Measurements from ENCODE around the gene ZNF44. TPM values are rescaled to one million over a fixed set of nuclear protein-coding genes. Genes with fewer than 3 reads are reported as not detected.

ZNF44 gene
- total and polyA plus RNA-seq, 9 of the 15 experiments (the other 6 are each of a cell fraction or from before 2014, with no cell fraction given): 2.6 to 8.3 (median 4.4) TPM

DNA sequence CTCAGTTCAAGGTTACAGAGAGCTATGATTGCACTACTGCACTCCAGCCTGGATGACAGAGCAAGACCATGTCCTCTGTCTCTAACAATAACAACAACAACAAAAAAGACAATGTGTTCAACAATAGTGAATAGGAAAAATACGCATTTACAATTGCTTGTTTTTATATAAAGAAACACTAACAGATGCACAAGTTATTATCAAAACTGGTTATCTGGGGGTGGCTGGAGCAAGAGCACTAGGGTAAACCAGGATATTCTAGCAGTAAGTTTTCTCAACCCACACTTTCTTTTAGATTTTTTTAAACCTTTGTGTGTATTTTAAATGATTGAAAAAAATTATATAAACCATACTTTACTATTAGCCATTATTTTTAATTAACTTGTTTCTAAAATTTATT, 33.1 kb downstream of the ZNF44 start:
- H3K27me3 ChIP-seq (ENCODE audit: control insufficient read depth in 2 of 2, insufficient read depth in 2 of 2, low read length in 2 of 2): peaks cover 0 to 26% of the 10 kb centered on the region in 2 experiments; a peak in 3 of 5 replicates
- intact Hi-C loops (cut with micrococcal nuclease): no loop called here
- DNase-seq (ENCODE audit: extremely low read depth in 1 of 4, low spot score in 3 of 4) (no peak), FAIRE-seq (no peak), ATAC-seq (no peak)
- H3K4me3 ChIP-seq: no peak overlapping the region
- peaks cover 0 to 12% of the 10 kb centered on the region in 2 experiments; a peak in 2 of 5 replicates for H3K4me1 ChIP-seq (replicated peaks in 1 of 2; ENCODE audit: control insufficient read depth in 2 of 2, insufficient read depth in 2 of 2, low read length in 2 of 2)
- H3K4me2 ChIP-seq (ENCODE audit: insufficient read depth, low read length): no peak overlapping the region
- H3K79me2 ChIP-seq (ENCODE audit: control insufficient read depth, insufficient read depth, low read length): no peaks in the 10 kb centered on the region
- no peaks in the 10 kb centered on the region for H4K20me1 ChIP-seq (replicated peaks; ENCODE audit: control insufficient read depth, insufficient read depth, low read length)
- POLR2A ChIA-PET: no interaction called here
- CTCF ChIA-PET (ENCODE audit: low intra/inter-chr PET ratio): no interaction called here
- H3K9me3 ChIP-seq (replicated peaks; ENCODE audit: control insufficient read depth, insufficient read depth, low read depth, low read length): no peaks in the 10 kb centered on the region
- in situ Hi-C loops (cut with MboI): no loop called here
- BruUV-seq (replicated peaks): no TSS peak
- no peak overlapping the region for H3K9ac ChIP-seq (ENCODE audit: insufficient read depth in 1 of 2, low read depth in 2 of 2, low read length in 2 of 2)
- WGBS (ENCODE audit: insufficient coverage, low coverage, missing lambda C conversion rate): 0% methylated on average over 1 of the region's 1 CpG
- no peak overlapping the region for H3K27ac ChIP-seq (ENCODE audit: extremely low read depth, low read depth, low read length)
- no peak overlapping the region for H2AFZ ChIP-seq (ENCODE audit: low read depth, low read length)
- no peaks in the 10 kb centered on the region for H3K9me1 ChIP-seq (ENCODE audit: control insufficient read depth, insufficient read depth, low read length)
- no peaks in the 10 kb centered on the region for H3K36me3 ChIP-seq (ENCODE audit: control insufficient read depth, insufficient read depth, low read length)
- TF ChIP-seq TARDBP (IDR thresholded peaks at IDR 0.05) (no peak), MEF2D (tag; conservative IDR thresholded peaks at IDR 0.05; ENCODE audit: low read depth) (no peak), CAMTA2 (CRISPR knock-in tag; conservative IDR thresholded peaks at IDR 0.05) (no peak), SOX6 (IDR thresholded peaks at IDR 0.05) (no peak), ZBTB1 (CRISPR knock-in tag; IDR thresholded peaks at IDR 0.05; ENCODE audit: borderline replicate concordance, low read depth) (no peak), SAFB2 (IDR thresholded peaks at IDR 0.05; ENCODE audit: borderline replicate concordance, low read depth, low read length, severe bottlenecking) (no peak), TCF7L2 (IDR thresholded peaks at IDR 0.05; ENCODE audit: low read depth, low read length) (no peak), DNMT1 (IDR thresholded peaks at IDR 0.05) (no peak), ZNF175 (CRISPR knock-in tag; IDR thresholded peaks at IDR 0.05; ENCODE audit: low read depth) (no peak), XRCC5 (IDR thresholded peaks at IDR 0.05; ENCODE audit: low read depth, low read length) (no peak)
- TF ChIP-seq, protein P1, sequence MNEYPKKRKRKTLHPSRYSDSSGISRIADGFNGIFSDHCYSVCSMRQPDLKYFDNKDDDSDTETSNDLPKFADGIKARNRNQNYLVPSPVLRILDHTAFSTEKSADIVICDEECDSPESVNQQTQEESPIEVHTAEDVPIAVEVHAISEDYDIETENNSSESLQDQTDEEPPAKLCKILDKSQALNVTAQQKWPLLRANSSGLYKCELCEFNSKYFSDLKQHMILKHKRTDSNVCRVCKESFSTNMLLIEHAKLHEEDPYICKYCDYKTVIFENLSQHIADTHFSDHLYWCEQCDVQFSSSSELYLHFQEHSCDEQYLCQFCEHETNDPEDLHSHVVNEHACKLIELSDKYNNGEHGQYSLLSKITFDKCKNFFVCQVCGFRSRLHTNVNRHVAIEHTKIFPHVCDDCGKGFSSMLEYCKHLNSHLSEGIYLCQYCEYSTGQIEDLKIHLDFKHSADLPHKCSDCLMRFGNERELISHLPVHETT (CRISPR knock-in tag; conservative IDR thresholded peaks at IDR 0.05 in 1 of 2, IDR thresholded peaks at IDR 0.05 in 1 of 2): no peak
- TF ChIP-seq, protein P2, sequence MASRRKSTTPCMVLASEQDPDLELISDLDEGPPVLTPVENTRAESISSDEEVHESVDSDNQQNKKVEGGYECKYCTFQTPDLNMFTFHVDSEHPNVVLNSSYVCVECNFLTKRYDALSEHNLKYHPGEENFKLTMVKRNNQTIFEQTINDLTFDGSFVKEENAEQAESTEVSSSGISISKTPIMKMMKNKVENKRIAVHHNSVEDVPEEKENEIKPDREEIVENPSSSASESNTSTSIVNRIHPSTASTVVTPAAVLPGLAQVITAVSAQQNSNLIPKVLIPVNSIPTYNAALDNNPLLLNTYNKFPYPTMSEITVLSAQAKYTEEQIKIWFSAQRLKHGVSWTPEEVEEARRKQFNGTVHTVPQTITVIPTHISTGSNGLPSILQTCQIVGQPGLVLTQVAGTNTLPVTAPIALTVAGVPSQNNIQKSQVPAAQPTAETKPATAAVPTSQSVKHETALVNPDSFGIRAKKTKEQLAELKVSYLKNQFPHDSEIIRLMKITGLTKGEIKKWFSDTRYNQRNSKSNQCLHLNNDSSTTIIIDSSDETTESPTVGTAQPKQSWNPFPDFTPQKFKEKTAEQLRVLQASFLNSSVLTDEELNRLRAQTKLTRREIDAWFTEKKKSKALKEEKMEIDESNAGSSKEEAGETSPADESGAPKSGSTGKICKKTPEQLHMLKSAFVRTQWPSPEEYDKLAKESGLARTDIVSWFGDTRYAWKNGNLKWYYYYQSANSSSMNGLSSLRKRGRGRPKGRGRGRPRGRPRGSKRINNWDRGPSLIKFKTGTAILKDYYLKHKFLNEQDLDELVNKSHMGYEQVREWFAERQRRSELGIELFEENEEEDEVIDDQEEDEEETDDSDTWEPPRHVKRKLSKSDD (conservative IDR thresholded peaks at IDR 0.05; ENCODE audit: low read length): no peak
- TF ChIP-seq, protein P3, sequence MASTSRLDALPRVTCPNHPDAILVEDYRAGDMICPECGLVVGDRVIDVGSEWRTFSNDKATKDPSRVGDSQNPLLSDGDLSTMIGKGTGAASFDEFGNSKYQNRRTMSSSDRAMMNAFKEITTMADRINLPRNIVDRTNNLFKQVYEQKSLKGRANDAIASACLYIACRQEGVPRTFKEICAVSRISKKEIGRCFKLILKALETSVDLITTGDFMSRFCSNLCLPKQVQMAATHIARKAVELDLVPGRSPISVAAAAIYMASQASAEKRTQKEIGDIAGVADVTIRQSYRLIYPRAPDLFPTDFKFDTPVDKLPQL (IDR thresholded peaks at IDR 0.05; ENCODE audit: extremely low read depth, insufficient read length): no peak
- TF ChIP-seq, protein P4, sequence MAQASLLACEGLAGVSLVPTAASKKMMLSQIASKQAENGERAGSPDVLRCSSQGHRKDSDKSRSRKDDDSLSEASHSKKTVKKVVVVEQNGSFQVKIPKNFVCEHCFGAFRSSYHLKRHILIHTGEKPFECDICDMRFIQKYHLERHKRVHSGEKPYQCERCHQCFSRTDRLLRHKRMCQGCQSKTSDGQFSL (CRISPR knock-in tag; IDR thresholded peaks at IDR 0.05): no peak
- TF ChIP-seq, protein P4 (tag; IDR thresholded peaks at IDR 0.05): no peak
- TF ChIP-seq, protein P5, sequence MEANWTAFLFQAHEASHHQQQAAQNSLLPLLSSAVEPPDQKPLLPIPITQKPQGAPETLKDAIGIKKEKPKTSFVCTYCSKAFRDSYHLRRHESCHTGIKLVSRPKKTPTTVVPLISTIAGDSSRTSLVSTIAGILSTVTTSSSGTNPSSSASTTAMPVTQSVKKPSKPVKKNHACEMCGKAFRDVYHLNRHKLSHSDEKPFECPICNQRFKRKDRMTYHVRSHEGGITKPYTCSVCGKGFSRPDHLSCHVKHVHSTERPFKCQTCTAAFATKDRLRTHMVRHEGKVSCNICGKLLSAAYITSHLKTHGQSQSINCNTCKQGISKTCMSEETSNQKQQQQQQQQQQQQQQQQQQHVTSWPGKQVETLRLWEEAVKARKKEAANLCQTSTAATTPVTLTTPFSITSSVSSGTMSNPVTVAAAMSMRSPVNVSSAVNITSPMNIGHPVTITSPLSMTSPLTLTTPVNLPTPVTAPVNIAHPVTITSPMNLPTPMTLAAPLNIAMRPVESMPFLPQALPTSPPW (CRISPR knock-in tag; IDR thresholded peaks at IDR 0.05): no peak

All from K562 (cell line).